ENCODE measurements around the gene HSBP1L1. TPM values are rescaled to one million over a fixed set of nuclear protein-coding genes. Genes with fewer than 3 reads are reported as not detected.

Gene HSBP1L1
- total RNA-seq, 1 experiment from 2014 or later = not detected

DNA sequence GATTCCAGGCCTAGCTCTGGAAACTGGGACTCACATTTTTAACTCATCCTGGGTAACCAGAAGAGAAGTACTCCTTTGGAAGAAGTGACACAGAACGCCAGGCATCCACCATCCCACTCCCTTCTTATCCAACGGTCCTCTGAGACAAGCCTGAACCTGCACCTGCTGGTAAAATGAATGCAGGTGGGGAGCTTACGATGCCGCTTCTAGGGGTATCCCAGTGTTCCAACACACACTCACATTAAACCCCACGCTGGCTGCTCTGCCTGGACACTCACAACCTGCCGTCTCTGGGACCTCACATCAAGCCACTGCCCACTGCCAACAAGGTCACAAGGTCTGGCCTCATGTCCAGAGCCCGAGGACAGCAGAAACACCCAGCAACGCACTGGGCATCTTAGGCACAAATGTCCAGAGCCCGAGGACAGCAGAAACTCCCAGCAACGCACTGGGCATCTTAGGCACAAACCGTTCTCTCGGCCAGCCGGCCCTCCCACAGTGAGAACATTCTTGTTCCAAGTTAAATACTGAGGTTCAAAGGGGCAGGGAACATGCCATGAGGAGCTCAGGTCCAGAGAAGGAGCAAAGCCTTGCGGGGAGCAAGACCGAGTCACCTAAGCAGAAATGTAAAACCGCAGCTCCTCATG lies 22.8 kb upstream of the HSBP1L1 start:
- no peak for TF ChIP-seq CTCF (conservative IDR thresholded peaks at IDR 0.05)
- peak; percentile 12 for DNase-seq
- H3T11ph ChIP-seq (ENCODE audit: low read length) = no peak overlapping the region
- no peak overlapping the region for H3K9ac ChIP-seq (ENCODE audit: extremely low read depth, insufficient read length, low read length)
- H3K56ac ChIP-seq (ENCODE audit: insufficient read length, low read depth, low read length) = no peak overlapping the region
- H3K27me3 Mint-ChIP-seq (ENCODE audit: low read depth) = 0 out of 2 replicates have a peak, but pooled peaks cover 1% of the 10 kb centered on the region
- no peak overlapping the region for H3K4me2 ChIP-seq (ENCODE audit: insufficient read depth, insufficient read length, low read length)
- H3K36me3 Mint-ChIP-seq (ENCODE audit: insufficient read depth in 1 of 3, low read depth in 3 of 3) = peaks cover 0 to 16% (median 9%) of the 10 kb centered on the region in 3 experiments; a peak in 5 of 7 replicates
- H3K4ac ChIP-seq (ENCODE audit: low read depth, low read length) = no peak overlapping the region
- no peak overlapping the region for H2BK120ac ChIP-seq (ENCODE audit: low read depth, low read length, poor library complexity, severe bottlenecking)
- peak overlapping the region in 1 of 3 experiments; percentile 22; a peak in 2 of 7 replicates for H3K27ac Mint-ChIP-seq
- no peak overlapping the region for H4K91ac ChIP-seq (ENCODE audit: insufficient read length, low read depth, low read length)
- no peak overlapping the region for H2AK5ac ChIP-seq (ENCODE audit: insufficient read length, low read length)
- H3K79me2 ChIP-seq (ENCODE audit: insufficient read depth, low read length) = no peaks in the 10 kb centered on the region
- H3K9me3 ChIP-seq (ENCODE audit: control insufficient read depth, low read depth, low read length) = no peaks in the 10 kb centered on the region
- WGBS (ENCODE audit: extremely low coverage, insufficient read length, low lambda C conversion rate) = no CpG with 5 or more reads among the region's 16 CpGs
- H2AFZ ChIP-seq (ENCODE audit: low read length) = no peak overlapping the region
- H3K4me3 Mint-ChIP-seq = no peak overlapping the region
- no peak overlapping the region for H3K27ac ChIP-seq (ENCODE audit: insufficient read length, low read depth, low read length)
- no peaks in the 10 kb centered on the region for H3K4me1 ChIP-seq (ENCODE audit: insufficient read depth, low read length)
- H3K9me3 Mint-ChIP-seq = no peaks in the 10 kb centered on the region; a peak in 1 of 5 replicates
- H2BK15ac ChIP-seq (ENCODE audit: low read depth, low read length) = no peak overlapping the region
- H2BK12ac ChIP-seq (ENCODE audit: insufficient read length, low read depth, low read length) = no peak overlapping the region
- no peak overlapping the region for H2BK5ac ChIP-seq (ENCODE audit: insufficient read length, low read length)
- H3K23ac ChIP-seq (ENCODE audit: insufficient read length, low read depth, low read length) = no peak overlapping the region
- H3K18ac ChIP-seq (ENCODE audit: insufficient read length, low read depth, low read length) = no peak overlapping the region
- no peak overlapping the region for H3K14ac ChIP-seq (ENCODE audit: insufficient read depth, low read length)
- H3K4me1 Mint-ChIP-seq = peaks cover 7 to 17% of the 10 kb centered on the region in 2 experiments
- H3K23me2 ChIP-seq (ENCODE audit: insufficient read length, low read depth, low read length, poor library complexity, severe bottlenecking) = no peaks in the 10 kb centered on the region
- H4K20me1 ChIP-seq (ENCODE audit: control insufficient read depth, insufficient read depth, insufficient read length) = no peaks in the 10 kb centered on the region
- no peak overlapping the region for H4K8ac ChIP-seq (replicated peaks; ENCODE audit: insufficient read length, low read depth, low read length)
- H2BK20ac ChIP-seq (ENCODE audit: low read depth, low read length, poor library complexity, severe bottlenecking) = no peak overlapping the region
- no peaks in the 10 kb centered on the region for H3K79me1 ChIP-seq (ENCODE audit: insufficient read depth, low read depth, low read length, poor library complexity, severe bottlenecking)
- H3K27me3 ChIP-seq (ENCODE audit: insufficient read depth, low read length) = no peaks in the 10 kb centered on the region
- H4K5ac ChIP-seq (ENCODE audit: insufficient read length, low read depth, low read length) = no peak overlapping the region
